HepG2 (cell line): ENCODE data around the gene CERS5. TPM values are rescaled to one million over a fixed set of nuclear protein-coding genes. Genes with fewer than 3 reads are reported as not detected.

ENCODE experiments used
- BRF2 ChIP-seq: sonication (generic); formaldehyde crosslinking; IDR thresholded peaks from 2 replicates; pipeline ENCODE4 v1.8.1; 2022; ENCODE audit warnings: mild to moderate bottlenecking, missing genetic modification reagents
- HNF4A ChIP-seq: sonication (generic); formaldehyde crosslinking; IDR thresholded peaks from 2 replicates; pipeline ENCODE4 v1.4.0; 2020; ENCODE audit warnings: missing genetic modification reagents
- HNRNPK ChIP-seq: fragments of 200-400 bp; formaldehyde crosslinking; IDR thresholded peaks from 2 replicates; pipeline ENCODE4 v1.6.1; 2018; ENCODE audit warnings: low read length, low read depth, moderate library complexity, mild to moderate bottlenecking; ENCODE audit not compliant: poor library complexity, severe bottlenecking
- NFAT5 ChIP-seq: sonication (generic); formaldehyde crosslinking; IDR thresholded peaks from 2 replicates; pipeline ENCODE4 v1.4.0; 2020; ENCODE audit warnings: missing genetic modification reagents
- TGIF2 ChIP-seq: IDR thresholded peaks from 2 replicates; pipeline ENCODE4 v1.6.1; 2016; ENCODE audit warnings: control low read depth, missing compliant biosample characterization
- U2AF2 ChIP-seq: fragments of 200-400 bp; formaldehyde crosslinking; IDR thresholded peaks from 2 replicates; pipeline ENCODE4 v1.6.1; 2017; ENCODE audit warnings: low read depth, mild to moderate bottlenecking, low read length
- ZBTB49 ChIP-seq: sonication (generic); formaldehyde crosslinking; IDR thresholded peaks from 2 replicates; pipeline ENCODE4 v1.4.0; 2020; ENCODE audit warnings: missing genetic modification reagents, borderline replicate concordance
- ZFY ChIP-seq: sonication (generic); formaldehyde crosslinking; IDR thresholded peaks from 2 replicates; pipeline ENCODE4 v1.4.0; 2020; ENCODE audit warnings: missing genetic modification reagents
- ZHX2 ChIP-seq, 2 experiments: sonication (generic) in 1 of 2; formaldehyde crosslinking in 1 of 2; IDR thresholded peaks; 2 replicates each; pipeline versions ENCODE4 v1.6.1 to v1.9.0; 2014 to 2022; ENCODE audit warnings: antibody characterized with exemption in 1 of 2, borderline replicate concordance in 1 of 2, inconsistent platforms in 1 of 2, low read depth in 1 of 2, missing genetic modification reagents in 1 of 2
- ZMAT5 ChIP-seq: sonication (generic); formaldehyde crosslinking; IDR thresholded peaks from 2 replicates; pipeline ENCODE4 v1.5.0; 2020; ENCODE audit warnings: mild to moderate bottlenecking, low read depth, missing genetic modification reagents, borderline replicate concordance
- ZNF619 ChIP-seq: sonication (generic); formaldehyde crosslinking; IDR thresholded peaks from 2 replicates; pipeline ENCODE4 v1.4.0; 2020; ENCODE audit warnings: mild to moderate bottlenecking, missing genetic modification reagents
- ZNF672 ChIP-seq: sonication (generic); formaldehyde crosslinking; IDR thresholded peaks from 2 replicates; pipeline ENCODE4 v1.8.1; 2022; ENCODE audit warnings: missing genetic modification reagents
- polyA plus RNA-seq, 8 experiments: library from polyadenylated mRNA; depleted of rRNA in 3 of 8; stranded (reverse) in 7 of 8; unstranded in 1 of 8; fragments of >200 nt; fragmentation: Illumina TruSeq in 4 of 8; extraction: Trizol in 4 of 8; gene quantifications; 2 replicates each; pipeline versions ENCODE4 v1.2.1 to v1.2.3, GENCODE V29; 2011 to 2016; ENCODE audit warnings: low read depth in 4 of 8, missing spikeins in 1 of 8, mixed read lengths in 1 of 8; ENCODE audit not compliant: insufficient read depth in 1 of 8
- total RNA-seq, 5 experiments: library from RNA; depleted of rRNA; stranded (reverse); fragments of >200 nt; fragmentation: Illumina TruSeq; extraction: Trizol; gene quantifications; 2 replicates each; pipeline ENCODE4 v1.2.3, GENCODE V29; 2016; ENCODE audit warnings: low read depth in 1 of 5

The CERS5 gene
- total and polyA plus RNA-seq, 2 of the 13 experiments (the other 11 are each of a cell fraction or from before 2014, with no cell fraction given): 22.3 to 48.8 TPM

GRCh38 chr12:50112456-50113218, 54.5 kb downstream of the CERS5 start (continued):
- TF ChIP-seq BRF2 (0 out of 2 replicates have a peak, but pooled peaks have one; percentile 8), HNF4A (CRISPR knock-in tag) (0 out of 2 replicates have a peak, but pooled peaks have one; percentile 20), U2AF2 (no peak), NFAT5 (no peak), ZMAT5 (CRISPR knock-in tag) (no peak), ZNF619 (CRISPR knock-in tag) (no peak), ZNF672 (CRISPR knock-in tag) (no peak), HNRNPK (no peak), ZBTB49 (CRISPR knock-in tag) (no peak), ZFY (CRISPR knock-in tag) (peak; percentile 9; the same call in 1 of the 2 replicates), ZHX2 (IDR thresholded peaks at IDR 0.05; ENCODE audit: low read depth) (no peak), ZHX2 (CRISPR knock-in tag; IDR thresholded peaks at IDR 0.05; ENCODE audit: borderline replicate concordance) (no peak), TGIF2 (CRISPR knock-in tag) (no peak)
